HG03060 (cell line): Measurements from ENCODE around the gene UNC13C.
"Not testable (repeated sequence)": the region's sequence is repeated elsewhere in the genome, so short reads cannot be mapped to it uniquely, and the experiment has no call there.

Experiments used
- ATAC-seq: cut with Tn5 transposase; IDR thresholded peaks from one replicate; pipeline ENCODE4 v1.9.1; 2021; ENCODE audit warnings: low read depth, moderate number of reproducible peaks; ENCODE audit not compliant: unreplicated experiment

The UNC13C gene

GRCh38 chr15:53978253-53978906 is at the start of gene UNC13C:
TSS of gene UNC13C (plus strand) at chr15:53978441. CDS start at chr15:54012904, 34,463 bp downstream.
- ATAC-seq = no peak

GRCh38 chr15:53936137-53936536 is 42.1 kb upstream of the UNC13C start:
- ATAC-seq = no peak

GRCh38 chr15:53937632-53938031 is 40.6 kb upstream of the UNC13C start:
- ATAC-seq = not testable (repeated sequence)

- ATAC-seq = no peak
These were observed 27.7 kb upstream of the UNC13C start for GRCh38 chr15:53950572-53950971.

DNA sequence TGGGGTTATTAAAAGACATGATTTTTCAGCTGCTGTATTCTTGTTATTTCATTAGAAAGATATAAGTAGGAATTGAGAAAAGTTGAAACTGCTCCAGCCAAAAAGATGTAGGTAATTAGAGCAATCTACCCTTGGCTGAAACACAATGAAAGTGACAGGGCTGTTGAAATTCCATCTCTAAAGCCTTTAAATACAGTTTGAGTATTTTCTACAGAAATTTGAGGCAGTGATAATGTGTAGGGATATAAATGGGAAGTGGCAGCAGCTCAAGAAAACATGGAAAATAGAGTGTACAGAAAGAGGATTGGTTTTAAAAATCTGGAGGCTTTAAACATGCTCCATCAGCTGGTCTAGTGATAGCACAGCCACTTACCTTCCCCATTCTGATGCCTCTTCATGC is 22.8 kb upstream of the UNC13C start:
- no peak for ATAC-seq

DNA sequence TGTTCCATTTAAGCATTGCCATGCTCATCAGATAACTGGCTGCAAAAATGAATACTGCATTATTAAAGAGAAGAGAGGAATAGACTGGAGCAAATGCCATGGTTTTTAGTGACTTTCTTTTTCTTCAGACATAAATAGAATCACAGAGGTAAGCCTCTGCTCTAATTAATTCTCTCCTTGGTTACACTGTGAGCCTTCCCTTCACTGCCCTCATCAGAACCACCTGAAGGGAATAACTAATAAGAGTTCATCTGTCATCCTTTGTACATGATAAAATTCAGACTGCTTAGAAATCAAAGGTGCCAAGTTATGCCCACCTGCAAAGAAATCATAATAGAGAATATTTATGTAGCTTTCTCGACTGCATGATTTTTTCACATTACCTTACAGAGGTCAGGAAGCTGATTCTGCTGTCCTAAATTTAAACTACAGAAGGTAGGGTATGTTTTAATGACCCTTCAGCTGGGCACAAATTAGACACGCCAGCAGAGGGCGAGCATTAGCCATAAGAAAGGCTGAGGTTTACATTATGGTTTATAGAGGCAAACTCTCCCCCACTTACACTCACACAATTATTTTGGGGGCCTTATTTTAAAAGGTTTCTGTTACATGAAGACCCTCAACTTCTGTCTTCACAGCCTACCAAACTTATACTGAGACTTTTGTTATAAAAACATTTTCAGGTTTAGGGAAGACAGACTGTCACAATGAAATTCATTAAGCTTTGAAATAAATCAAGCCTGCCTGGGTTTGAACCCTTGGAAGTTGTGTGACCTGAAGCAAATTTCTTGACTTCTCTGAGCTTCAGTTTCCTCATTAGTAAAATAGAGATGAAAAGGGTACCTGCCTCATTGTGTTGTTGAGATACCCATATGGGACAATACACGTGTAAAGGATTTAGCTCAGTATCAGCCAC is 15.3 kb upstream of the UNC13C start:
- ATAC-seq = no peak

DNA sequence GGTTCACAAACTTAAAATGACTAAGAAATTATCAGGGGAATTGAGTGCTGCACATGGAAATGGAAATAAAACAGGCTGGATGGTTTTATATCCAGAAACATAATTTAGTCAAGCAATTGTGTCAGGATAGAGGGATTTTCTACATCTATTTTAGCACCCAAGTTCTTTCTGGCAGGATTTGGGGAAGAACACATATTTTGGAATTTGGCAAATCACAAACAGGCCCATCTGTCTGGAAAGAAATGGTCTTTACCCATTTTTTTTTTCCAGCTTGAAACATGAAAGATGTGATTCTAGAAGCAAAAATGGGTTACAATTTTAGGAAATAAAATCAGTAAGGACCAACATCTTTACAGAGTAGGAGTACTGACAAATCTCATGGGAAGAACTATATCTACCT is 14.4 kb upstream of the UNC13C start:
- ATAC-seq = no peak

- ATAC-seq = no peak
These were observed 4.1 kb upstream of the UNC13C start for GRCh38 chr15:53974121-53974520.

DNA sequence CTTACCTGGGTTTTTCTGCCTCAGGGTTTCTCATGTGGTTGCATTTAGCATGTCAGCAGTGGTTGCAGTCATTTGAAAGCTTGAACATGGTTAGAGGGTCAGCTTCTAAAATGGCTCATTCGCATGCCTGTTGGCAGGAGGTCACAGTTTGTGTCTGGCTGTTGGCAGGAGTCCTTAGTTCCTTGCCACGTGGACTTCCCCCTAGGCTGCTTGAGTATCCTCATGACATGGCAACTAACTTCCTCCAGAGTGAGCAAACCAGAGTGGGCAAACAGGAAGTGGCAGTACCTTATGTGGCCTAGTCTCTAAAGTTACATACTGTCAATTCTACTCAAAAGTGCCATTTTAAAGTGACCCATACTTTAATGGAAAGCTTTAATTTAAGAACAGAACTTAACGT is 3.4 kb upstream of the UNC13C start:
- ATAC-seq = no peak

DNA sequence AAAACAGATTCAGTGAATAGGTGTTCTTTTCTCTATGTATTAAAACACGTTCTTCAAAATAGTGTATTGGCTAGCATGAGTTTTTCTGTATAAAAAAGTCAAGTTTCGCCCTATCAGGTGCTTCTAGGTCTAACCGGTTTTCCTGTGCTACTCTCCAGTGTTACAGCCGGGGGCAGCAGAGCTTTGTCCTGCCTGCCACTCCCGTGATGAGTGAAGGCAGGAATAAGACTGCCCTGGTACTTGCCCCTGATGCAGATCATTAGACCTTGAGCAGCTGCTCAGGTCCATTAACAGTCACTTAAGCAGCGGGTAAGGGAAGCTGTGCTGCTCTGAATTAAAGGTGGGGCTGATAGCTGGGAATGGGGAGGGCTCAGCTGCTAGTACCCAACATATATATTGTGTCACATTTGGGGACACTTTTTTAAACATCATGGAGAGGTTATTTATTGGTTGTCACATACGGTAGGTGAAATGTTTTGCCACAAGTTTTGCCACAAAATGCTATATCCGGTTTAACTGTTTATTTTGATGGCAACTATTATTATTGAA is 1.3 kb upstream of the UNC13C start:
- ATAC-seq = no peak

- no peak for ATAC-seq
These were observed 979 bp downstream of the UNC13C start for GRCh38 chr15:53979051-53979788.

DNA sequence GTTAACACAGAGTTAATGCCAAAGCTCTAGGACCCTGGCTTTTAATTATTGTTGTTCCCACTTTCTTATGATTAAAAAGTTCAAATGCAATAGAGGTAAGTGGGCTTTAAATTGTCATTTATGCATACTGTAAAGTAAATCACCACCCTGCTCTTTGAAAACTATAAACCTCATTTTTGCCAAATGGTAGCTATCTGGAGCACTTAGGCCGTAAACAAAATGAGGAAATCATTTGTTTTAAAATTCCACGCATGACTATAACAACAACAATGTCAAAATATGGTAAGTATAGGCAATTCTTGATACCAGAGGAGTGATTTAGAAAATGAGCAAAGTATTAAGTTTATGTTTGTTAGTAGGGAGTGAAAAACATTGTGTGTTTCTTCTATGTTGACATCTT is 1.8 kb downstream of the UNC13C start:
- no peak for ATAC-seq

DNA sequence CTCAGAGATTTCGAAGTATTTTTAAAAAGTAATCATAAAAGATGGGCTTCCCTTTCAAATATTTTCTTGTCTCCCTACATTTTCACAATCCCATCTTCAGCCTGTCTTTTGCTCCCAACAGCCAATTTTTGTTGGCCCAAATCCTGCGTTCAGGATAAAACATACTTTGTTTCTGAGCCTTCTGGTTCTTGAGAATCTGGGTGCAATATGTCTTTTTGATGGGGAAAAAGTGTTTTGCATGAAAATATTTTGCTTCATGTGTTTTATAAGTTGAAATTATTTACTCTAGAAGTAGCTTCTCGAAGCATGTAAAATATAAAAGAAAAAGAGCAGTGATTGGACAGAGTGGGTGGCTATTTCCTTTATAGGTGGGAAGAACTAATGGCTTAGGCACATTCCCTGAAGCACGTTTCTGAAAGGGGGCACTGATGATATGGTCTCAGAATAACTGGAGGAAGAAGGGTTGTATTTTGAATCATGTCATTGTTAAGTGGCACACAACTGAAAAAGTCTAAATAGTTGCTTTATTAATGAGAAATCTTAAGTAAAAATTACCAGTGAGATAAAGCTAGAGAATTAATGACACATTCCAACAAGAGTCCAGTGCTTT is 3.9 kb downstream of the UNC13C start:
- no peak for ATAC-seq

GRCh38 chr15:53982876-53983275 is 4.6 kb downstream of the UNC13C start:
- no peak for ATAC-seq

DNA sequence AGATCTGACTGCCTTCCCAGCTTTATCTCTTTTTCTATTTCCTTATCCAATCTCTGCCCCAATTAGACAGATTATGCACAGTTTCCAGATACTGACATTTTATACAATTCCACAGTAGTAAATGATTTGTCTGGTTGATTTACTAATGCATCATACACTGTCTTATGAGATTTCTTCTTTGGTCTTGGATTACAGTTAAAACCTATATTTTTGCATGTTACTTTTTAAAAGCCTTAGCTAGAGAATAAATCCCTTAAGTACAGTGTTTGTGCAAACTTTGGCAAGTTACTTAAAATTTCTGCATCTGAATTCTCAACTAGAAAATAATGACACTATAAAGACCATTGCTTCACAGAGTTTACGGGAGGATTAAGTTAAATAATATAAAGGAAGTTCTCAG is 6.0 kb downstream of the UNC13C start:
- ATAC-seq = no peak

DNA sequence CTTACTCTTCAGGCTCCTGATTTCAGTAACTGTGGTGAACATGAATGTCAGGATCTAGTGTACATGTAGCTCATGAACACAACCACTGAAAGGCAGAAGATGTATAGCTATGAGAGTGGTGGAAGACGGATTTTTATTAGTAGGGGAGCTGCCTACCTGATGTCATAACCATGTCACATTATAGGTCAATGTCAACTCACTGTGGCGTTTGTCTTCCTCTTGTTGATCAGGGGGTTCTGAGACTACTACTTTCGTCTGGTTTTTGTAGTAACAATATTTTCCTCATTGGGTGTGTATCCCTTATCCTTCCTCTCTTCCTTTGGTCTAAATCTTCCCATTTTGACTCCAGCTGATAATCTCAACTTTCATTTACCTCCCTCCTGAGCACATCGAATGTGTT is 7.3 kb downstream of the UNC13C start:
- ATAC-seq = no peak

DNA sequence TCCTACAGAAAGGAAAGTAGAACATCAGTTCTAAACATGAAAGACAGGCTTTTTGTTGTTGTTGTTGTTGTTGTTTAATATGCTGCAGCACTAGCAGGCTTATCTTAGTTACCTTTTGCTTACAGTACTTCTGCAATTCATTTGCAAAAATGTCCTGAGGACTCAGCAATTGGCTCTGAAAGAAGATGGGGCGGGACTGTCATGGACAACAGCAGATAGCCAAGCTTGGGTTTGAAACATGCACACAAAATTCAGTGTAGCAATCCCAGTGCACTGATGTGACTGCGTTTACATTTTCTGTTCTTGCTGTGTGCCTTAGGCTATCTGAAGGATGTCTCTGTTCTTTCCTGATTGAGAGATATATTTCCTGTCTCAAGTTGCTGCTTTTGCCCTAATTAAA is 9.2 kb downstream of the UNC13C start:
- ATAC-seq = no peak

DNA sequence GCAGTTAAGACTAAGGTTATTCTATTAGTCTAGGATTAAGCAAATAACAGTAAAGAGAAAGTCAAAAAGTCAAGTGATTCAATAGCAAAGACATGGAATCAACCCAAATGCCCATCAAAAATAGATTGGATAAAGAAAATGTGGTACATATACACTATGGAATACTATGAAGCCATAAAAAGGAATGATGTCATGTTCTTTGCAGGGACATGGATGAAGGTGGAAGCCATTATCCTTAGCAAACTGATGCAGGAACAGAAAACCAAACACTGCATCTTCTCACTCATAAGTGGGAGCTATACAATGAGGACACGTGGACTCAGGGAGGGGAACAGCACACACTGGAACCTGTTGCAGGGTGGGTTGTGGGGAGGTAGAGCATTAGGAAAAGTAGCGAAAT is 29.0 kb downstream of the UNC13C start:
- no peak for ATAC-seq

DNA sequence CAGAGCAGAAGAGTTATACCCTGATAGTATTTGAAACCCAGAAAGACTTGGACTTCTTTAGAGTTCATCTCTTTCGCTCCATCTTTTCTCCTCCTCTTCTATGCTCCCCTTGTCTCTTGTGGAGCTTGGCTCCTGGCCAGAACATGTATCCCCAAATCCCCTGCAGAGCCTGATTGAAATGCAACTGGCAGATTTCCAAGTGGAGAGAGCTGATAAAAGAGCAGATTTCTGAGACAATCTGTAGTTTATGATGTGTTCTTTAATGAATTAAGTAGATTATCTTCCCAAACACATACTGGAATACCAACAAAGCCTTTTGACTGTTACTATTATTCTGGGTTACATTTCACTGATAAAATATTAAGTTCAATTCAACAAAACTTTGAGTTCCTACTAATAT is 33.4 kb downstream of the UNC13C start:
- ATAC-seq = no peak

DNA sequence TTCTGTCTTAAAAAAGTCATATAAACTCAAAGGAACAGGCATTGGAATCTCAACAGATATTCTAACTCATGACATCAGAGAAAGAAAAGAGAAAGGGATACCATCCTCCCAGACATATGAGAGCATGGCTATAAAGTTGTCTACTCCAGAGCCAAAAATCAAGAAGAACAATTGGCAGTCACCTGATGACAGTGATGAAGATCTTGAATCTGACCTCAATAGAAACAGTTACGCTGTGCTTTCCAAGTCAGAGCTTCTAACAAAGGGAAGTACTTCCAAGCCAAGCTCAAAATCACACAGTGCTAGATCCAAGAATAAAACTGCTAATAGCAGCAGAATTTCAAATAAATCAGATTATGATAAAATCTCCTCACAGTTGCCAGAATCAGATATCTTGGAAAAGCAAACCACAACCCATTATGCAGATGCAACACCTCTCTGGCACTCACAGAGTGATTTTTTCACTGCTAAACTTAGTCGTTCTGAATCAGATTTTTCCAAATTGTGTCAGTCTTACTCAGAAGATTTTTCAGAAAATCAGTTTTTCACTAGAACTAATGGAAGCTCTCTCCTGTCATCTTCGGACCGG is 35.9 kb downstream of the UNC13C start:
- ATAC-seq = no peak
